Measurements from ENCODE around the gene CTDSPL2. TPM values are rescaled to one million over a fixed set of nuclear protein-coding genes. Genes with fewer than 3 reads are reported as not detected.
A peak's percentile ranks its signal among the peaks of the same experiment; 100 is the strongest.

Gene CTDSPL2
- total and polyA plus RNA-seq, 2 donors (not counting 1 experiment from before 2014, with no cell fraction given): 38.0 to 65.7 TPM

- no peaks in the 10 kb centered on the region for H3K4me1 ChIP-seq (ENCODE audit: control insufficient read depth, extremely low read depth, insufficient read depth, low read length)
- no peaks in the 10 kb centered on the region for H4K20me1 ChIP-seq (ENCODE audit: control insufficient read depth, extremely low read depth, insufficient read depth, low read length)
- TF ChIP-seq CTCF (conservative IDR thresholded peaks at IDR 0.05 in 1 of 2, IDR thresholded peaks at IDR 0.05 in 1 of 2; ENCODE audit: low read depth in 1 of 2, low read length in 2 of 2) (no peak), EZH2 (IDR thresholded peaks at IDR 0.05; ENCODE audit: low read length, missing control alignments) (no peak)
- peaks cover 20% of the 10 kb centered on the region for H3K79me2 ChIP-seq (ENCODE audit: control insufficient read depth, insufficient read depth, low read length)
- no peak overlapping the region for H3K4me2 ChIP-seq (ENCODE audit: extremely low read depth, insufficient read depth, low read length)
- H3K27ac ChIP-seq (ENCODE audit: insufficient read depth, low read length): no peak overlapping the region
- no peak overlapping the region for H3K9ac ChIP-seq (ENCODE audit: insufficient read depth, low read length)
- H3K36me3 ChIP-seq (ENCODE audit: control insufficient read depth, insufficient read depth, low read length): no peaks in the 10 kb centered on the region
- H3K9me3 ChIP-seq (ENCODE audit: control insufficient read depth, insufficient read depth, low read depth, low read length): no peaks in the 10 kb centered on the region
- no peak overlapping the region for H2AFZ ChIP-seq (ENCODE audit: low read length)
- no peak overlapping the region for H3K4me3 ChIP-seq (replicated peaks in 1 of 4; ENCODE audit: control extremely low read depth in 1 of 4, insufficient read depth in 1 of 4, low read depth in 3 of 4, low read length in 4 of 4)
- H3K27me3 ChIP-seq (ENCODE audit: control insufficient read depth, insufficient read depth, low read length): no peaks in the 10 kb centered on the region
- DNase-seq (ENCODE audit: low read depth in 2 of 2): no peak
Observed at GRCh38 chr15:44458429-44458828, 31.0 kb downstream of the CTDSPL2 start.

- H3K27me3 ChIP-seq (ENCODE audit: control insufficient read depth, insufficient read depth, low read length): no peaks in the 10 kb centered on the region
- DNase-seq (ENCODE audit: low read depth in 2 of 2): peak; percentile 65
- H3K4me3 ChIP-seq (replicated peaks in 1 of 4; ENCODE audit: control extremely low read depth in 1 of 4, insufficient read depth in 1 of 4, low read depth in 3 of 4, low read length in 4 of 4): no peak overlapping the region
- no peaks in the 10 kb centered on the region for H3K4me1 ChIP-seq (ENCODE audit: control insufficient read depth, extremely low read depth, insufficient read depth, low read length)
- TF ChIP-seq EZH2 (IDR thresholded peaks at IDR 0.05; ENCODE audit: low read length, missing control alignments): no peak
- no peak for TF ChIP-seq CTCF (conservative IDR thresholded peaks at IDR 0.05 in 1 of 2, IDR thresholded peaks at IDR 0.05 in 1 of 2; ENCODE audit: low read depth in 1 of 2, low read length in 2 of 2)
- H3K27ac ChIP-seq (ENCODE audit: insufficient read depth, low read length): peak overlapping the region; percentile 2
- H3K9ac ChIP-seq (ENCODE audit: insufficient read depth, low read length): no peak overlapping the region
- no peaks in the 10 kb centered on the region for H3K9me3 ChIP-seq (ENCODE audit: control insufficient read depth, insufficient read depth, low read depth, low read length)
- H3K79me2 ChIP-seq (ENCODE audit: control insufficient read depth, insufficient read depth, low read length): peaks cover 12% of the 10 kb centered on the region
- H3K36me3 ChIP-seq (ENCODE audit: control insufficient read depth, insufficient read depth, low read length): no peaks in the 10 kb centered on the region
- no peaks in the 10 kb centered on the region for H4K20me1 ChIP-seq (ENCODE audit: control insufficient read depth, extremely low read depth, insufficient read depth, low read length)
- no peak overlapping the region for H2AFZ ChIP-seq (ENCODE audit: low read length)
- no peak overlapping the region for H3K4me2 ChIP-seq (ENCODE audit: extremely low read depth, insufficient read depth, low read length)
Observed at GRCh38 chr15:44468709-44469385, 41.4 kb downstream of the CTDSPL2 start.

GRCh38 chr15:44471885-44472455 lies 44.5 kb downstream of the CTDSPL2 start:
- DNase-seq (ENCODE audit: low read depth in 2 of 2): no peak
- no peaks in the 10 kb centered on the region for H4K20me1 ChIP-seq (ENCODE audit: control insufficient read depth, extremely low read depth, insufficient read depth, low read length)
- peaks cover 9% of the 10 kb centered on the region for H3K79me2 ChIP-seq (ENCODE audit: control insufficient read depth, insufficient read depth, low read length)
- H3K4me1 ChIP-seq (ENCODE audit: control insufficient read depth, extremely low read depth, insufficient read depth, low read length): no peaks in the 10 kb centered on the region
- no peak overlapping the region for H3K4me3 ChIP-seq (replicated peaks in 1 of 4; ENCODE audit: control extremely low read depth in 1 of 4, insufficient read depth in 1 of 4, low read depth in 3 of 4, low read length in 4 of 4)
- no peak overlapping the region for H3K9ac ChIP-seq (ENCODE audit: insufficient read depth, low read length)
- H3K36me3 ChIP-seq (ENCODE audit: control insufficient read depth, insufficient read depth, low read length): no peaks in the 10 kb centered on the region
- no peak overlapping the region for H3K4me2 ChIP-seq (ENCODE audit: extremely low read depth, insufficient read depth, low read length)
- no peaks in the 10 kb centered on the region for H3K9me3 ChIP-seq (ENCODE audit: control insufficient read depth, insufficient read depth, low read depth, low read length)
- no peak overlapping the region for H2AFZ ChIP-seq (ENCODE audit: low read length)
- no peak overlapping the region for H3K27ac ChIP-seq (ENCODE audit: insufficient read depth, low read length)
- no peak for TF ChIP-seq EZH2 (IDR thresholded peaks at IDR 0.05; ENCODE audit: low read length, missing control alignments)
- no peak for TF ChIP-seq CTCF (conservative IDR thresholded peaks at IDR 0.05 in 1 of 2, IDR thresholded peaks at IDR 0.05 in 1 of 2; ENCODE audit: low read depth in 1 of 2, low read length in 2 of 2)
- no peaks in the 10 kb centered on the region for H3K27me3 ChIP-seq (ENCODE audit: control insufficient read depth, insufficient read depth, low read length)
